ENCODE results near the gene FBXW9.

Gene FBXW9

DNA sequence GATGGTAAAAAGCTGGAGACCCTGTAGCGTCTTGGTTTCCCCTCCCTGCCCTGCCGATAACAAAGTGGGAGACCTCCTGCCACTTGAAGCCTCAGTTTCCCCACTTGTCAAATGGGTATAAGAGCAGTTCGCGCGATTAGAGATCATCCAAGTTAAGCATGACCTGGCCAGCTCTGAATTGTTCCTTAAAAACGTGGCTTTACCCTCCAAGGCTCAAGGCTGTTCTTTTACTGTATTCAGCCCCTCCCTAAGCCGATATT, 26.9 kb upstream of the FBXW9 start:
- POLR2A ChIA-PET: interaction anchor here (0.7 to 5.1 kb wide), 12 partner anchors 8 to 168 kb away, joined by 3 to 89 read pairs (median 4); partner anchors contain the start of genes DHPS, FBXW9, GCDH and GET3
- Histone ChIP-seq H3K36me3 (ENCODE audit: control insufficient read depth in 2 of 2, insufficient read depth in 1 of 2, low read length in 2 of 2) (peaks cover 10 to 28% of the 10 kb centered on the region in 2 experiments; a peak in 2 of 3 replicates), H3K9me3 (ENCODE audit: control insufficient read depth, insufficient read depth, low read depth, low read length) (no peaks in the 10 kb centered on the region), H3K4me1 (ENCODE audit: control insufficient read depth, insufficient read depth, low read length) (no peaks in the 10 kb centered on the region), H3K4me3 (ENCODE audit: low read depth, low read length) (peak overlapping the region; percentile 79), H3K27ac (ENCODE audit: extremely low read depth, low read depth, low read length) (peak overlapping the region; percentile 97)
- TF ChIP-seq ZNF843 (tag by site-specific recombination; IDR thresholded peaks at IDR 0.05) (no peak), YY1 (tag by site-specific recombination; IDR thresholded peaks at IDR 0.05) (no peak), ZNF529 (tag by site-specific recombination; IDR thresholded peaks at IDR 0.05; ENCODE audit: insufficient replicate concordance) (no peak), ZNF157 (tag by site-specific recombination; IDR thresholded peaks at IDR 0.05) (no peak), ZNF302 (tag by site-specific recombination; IDR thresholded peaks at IDR 0.05; ENCODE audit: low read depth) (no peak), ZNF266 (tag by site-specific recombination; IDR thresholded peaks at IDR 0.05; ENCODE audit: low read depth) (no peak), ZNF747 (tag by site-specific recombination; IDR thresholded peaks at IDR 0.05) (no peak), WT1 (tag by site-specific recombination; IDR thresholded peaks at IDR 0.05) (no peak), ZNF423 (tag by site-specific recombination; IDR thresholded peaks at IDR 0.05) (no peak), MZF1 (tag by site-specific recombination; IDR thresholded peaks at IDR 0.05; ENCODE audit: borderline replicate concordance) (no peak)
- TF ChIP-seq, protein P1, sequence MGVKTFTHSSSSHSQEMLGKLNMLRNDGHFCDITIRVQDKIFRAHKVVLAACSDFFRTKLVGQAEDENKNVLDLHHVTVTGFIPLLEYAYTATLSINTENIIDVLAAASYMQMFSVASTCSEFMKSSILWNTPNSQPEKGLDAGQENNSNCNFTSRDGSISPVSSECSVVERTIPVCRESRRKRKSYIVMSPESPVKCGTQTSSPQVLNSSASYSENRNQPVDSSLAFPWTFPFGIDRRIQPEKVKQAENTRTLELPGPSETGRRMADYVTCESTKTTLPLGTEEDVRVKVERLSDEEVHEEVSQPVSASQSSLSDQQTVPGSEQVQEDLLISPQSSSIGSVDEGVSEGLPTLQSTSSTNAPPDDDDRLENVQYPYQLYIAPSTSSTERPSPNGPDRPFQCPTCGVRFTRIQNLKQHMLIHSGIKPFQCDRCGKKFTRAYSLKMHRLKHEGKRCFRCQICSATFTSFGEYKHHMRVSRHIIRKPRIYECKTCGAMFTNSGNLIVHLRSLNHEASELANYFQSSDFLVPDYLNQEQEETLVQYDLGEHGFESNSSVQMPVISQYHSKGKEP (tag by site-specific recombination; IDR thresholded peaks at IDR 0.05): no peak
- TF ChIP-seq, protein P2, sequence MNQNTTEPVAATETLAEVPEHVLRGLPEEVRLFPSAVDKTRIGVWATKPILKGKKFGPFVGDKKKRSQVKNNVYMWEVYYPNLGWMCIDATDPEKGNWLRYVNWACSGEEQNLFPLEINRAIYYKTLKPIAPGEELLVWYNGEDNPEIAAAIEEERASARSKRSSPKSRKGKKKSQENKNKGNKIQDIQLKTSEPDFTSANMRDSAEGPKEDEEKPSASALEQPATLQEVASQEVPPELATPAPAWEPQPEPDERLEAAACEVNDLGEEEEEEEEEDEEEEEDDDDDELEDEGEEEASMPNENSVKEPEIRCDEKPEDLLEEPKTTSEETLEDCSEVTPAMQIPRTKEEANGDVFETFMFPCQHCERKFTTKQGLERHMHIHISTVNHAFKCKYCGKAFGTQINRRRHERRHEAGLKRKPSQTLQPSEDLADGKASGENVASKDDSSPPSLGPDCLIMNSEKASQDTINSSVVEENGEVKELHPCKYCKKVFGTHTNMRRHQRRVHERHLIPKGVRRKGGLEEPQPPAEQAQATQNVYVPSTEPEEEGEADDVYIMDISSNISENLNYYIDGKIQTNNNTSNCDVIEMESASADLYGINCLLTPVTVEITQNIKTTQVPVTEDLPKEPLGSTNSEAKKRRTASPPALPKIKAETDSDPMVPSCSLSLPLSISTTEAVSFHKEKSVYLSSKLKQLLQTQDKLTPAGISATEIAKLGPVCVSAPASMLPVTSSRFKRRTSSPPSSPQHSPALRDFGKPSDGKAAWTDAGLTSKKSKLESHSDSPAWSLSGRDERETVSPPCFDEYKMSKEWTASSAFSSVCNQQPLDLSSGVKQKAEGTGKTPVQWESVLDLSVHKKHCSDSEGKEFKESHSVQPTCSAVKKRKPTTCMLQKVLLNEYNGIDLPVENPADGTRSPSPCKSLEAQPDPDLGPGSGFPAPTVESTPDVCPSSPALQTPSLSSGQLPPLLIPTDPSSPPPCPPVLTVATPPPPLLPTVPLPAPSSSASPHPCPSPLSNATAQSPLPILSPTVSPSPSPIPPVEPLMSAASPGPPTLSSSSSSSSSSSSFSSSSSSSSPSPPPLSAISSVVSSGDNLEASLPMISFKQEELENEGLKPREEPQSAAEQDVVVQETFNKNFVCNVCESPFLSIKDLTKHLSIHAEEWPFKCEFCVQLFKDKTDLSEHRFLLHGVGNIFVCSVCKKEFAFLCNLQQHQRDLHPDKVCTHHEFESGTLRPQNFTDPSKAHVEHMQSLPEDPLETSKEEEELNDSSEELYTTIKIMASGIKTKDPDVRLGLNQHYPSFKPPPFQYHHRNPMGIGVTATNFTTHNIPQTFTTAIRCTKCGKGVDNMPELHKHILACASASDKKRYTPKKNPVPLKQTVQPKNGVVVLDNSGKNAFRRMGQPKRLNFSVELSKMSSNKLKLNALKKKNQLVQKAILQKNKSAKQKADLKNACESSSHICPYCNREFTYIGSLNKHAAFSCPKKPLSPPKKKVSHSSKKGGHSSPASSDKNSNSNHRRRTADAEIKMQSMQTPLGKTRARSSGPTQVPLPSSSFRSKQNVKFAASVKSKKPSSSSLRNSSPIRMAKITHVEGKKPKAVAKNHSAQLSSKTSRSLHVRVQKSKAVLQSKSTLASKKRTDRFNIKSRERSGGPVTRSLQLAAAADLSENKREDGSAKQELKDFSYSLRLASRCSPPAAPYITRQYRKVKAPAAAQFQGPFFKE (tag by site-specific recombination; IDR thresholded peaks at IDR 0.05; ENCODE audit: borderline replicate concordance): no peak
- TF ChIP-seq, protein P3, sequence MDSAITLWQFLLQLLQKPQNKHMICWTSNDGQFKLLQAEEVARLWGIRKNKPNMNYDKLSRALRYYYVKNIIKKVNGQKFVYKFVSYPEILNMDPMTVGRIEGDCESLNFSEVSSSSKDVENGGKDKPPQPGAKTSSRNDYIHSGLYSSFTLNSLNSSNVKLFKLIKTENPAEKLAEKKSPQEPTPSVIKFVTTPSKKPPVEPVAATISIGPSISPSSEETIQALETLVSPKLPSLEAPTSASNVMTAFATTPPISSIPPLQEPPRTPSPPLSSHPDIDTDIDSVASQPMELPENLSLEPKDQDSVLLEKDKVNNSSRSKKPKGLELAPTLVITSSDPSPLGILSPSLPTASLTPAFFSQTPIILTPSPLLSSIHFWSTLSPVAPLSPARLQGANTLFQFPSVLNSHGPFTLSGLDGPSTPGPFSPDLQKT (IDR thresholded peaks at IDR 0.05; ENCODE audit: borderline replicate concordance, low read depth, low read length): no peak
- TF ChIP-seq, protein P4, sequence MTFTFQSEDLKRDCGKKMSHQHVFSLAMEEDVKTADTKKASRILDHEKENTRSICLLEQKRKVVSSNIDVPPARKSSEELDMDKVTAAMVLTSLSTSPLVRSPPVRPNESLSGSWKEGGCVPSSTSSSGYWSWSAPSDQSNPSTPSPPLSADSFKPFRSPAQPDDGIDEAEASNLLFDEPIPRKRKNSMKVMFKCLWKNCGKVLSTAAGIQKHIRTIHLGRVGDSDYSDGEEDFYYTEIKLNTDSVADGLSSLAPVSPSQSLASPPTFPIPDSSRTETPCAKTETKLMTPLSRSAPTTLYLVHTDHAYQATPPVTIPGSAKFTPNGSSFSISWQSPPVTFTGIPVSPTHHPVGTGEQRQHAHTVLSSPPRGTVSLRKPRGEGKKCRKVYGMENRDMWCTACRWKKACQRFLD (tag by site-specific recombination; IDR thresholded peaks at IDR 0.05): no peak
- TF ChIP-seq, protein P5, sequence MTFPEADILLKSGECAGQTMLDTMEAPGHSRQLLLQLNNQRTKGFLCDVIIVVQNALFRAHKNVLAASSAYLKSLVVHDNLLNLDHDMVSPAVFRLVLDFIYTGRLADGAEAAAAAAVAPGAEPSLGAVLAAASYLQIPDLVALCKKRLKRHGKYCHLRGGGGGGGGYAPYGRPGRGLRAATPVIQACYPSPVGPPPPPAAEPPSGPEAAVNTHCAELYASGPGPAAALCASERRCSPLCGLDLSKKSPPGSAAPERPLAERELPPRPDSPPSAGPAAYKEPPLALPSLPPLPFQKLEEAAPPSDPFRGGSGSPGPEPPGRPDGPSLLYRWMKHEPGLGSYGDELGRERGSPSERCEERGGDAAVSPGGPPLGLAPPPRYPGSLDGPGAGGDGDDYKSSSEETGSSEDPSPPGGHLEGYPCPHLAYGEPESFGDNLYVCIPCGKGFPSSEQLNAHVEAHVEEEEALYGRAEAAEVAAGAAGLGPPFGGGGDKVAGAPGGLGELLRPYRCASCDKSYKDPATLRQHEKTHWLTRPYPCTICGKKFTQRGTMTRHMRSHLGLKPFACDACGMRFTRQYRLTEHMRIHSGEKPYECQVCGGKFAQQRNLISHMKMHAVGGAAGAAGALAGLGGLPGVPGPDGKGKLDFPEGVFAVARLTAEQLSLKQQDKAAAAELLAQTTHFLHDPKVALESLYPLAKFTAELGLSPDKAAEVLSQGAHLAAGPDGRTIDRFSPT (tag by site-specific recombination; IDR thresholded peaks at IDR 0.05): no peak
- TF ChIP-seq, protein P6, sequence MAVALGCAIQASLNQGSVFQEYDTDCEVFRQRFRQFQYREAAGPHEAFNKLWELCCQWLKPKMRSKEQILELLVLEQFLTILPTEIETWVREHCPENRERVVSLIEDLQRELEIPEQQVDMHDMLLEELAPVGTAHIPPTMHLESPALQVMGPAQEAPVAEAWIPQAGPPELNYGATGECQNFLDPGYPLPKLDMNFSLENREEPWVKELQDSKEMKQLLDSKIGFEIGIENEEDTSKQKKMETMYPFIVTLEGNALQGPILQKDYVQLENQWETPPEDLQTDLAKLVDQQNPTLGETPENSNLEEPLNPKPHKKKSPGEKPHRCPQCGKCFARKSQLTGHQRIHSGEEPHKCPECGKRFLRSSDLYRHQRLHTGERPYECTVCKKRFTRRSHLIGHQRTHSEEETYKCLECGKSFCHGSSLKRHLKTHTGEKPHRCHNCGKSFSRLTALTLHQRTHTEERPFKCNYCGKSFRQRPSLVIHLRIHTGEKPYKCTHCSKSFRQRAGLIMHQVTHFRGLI (tag by site-specific recombination; IDR thresholded peaks at IDR 0.05): no peak
- TF ChIP-seq, protein P7, sequence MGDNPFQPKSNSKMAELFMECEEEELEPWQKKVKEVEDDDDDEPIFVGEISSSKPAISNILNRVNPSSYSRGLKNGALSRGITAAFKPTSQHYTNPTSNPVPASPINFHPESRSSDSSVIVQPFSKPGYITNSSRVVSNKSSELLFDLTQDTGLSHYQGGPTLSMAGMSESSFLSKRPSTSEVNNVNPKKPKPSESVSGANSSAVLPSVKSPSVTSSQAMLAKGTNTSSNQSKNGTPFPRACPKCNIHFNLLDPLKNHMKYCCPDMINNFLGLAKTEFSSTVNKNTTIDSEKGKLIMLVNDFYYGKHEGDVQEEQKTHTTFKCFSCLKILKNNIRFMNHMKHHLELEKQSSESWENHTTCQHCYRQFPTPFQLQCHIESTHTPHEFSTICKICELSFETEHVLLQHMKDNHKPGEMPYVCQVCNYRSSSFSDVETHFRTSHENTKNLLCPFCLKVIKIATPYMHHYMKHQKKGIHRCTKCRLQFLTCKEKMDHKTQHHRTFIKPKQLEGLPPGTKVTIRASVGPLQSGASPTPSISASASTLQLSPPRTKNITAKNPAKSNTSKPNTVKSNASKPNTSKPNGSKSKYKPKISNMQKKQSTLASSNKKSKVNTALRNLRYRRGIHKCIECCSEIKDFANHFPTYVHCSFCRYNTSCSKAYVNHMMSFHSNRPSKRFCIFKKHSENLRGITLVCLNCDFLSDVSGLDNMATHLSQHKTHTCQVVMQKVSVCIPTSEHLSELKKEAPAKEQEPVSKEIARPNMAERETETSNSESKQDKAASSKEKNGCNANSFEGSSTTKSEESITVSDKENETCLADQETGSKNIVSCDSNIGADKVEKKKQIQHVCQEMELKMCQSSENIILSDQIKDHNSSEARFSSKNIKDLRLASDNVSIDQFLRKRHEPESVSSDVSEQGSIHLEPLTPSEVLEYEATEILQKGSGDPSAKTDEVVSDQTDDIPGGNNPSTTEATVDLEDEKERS (tag by site-specific recombination; IDR thresholded peaks at IDR 0.05): no peak
- CTCF ChIA-PET: interaction anchor here (0.6 to 3.3 kb wide), 9 partner anchors 10 to 328 kb away, joined by 3 to 19 read pairs (median 3); partner anchors contain the start of genes GET3 and TRIR
